T47D (cell line): ENCODE measurements around the gene CYTIP.

ENCODE experiments used
- DNase-seq, 2 experiments: peaks; one replicate each; pipeline versions ENCODE4 v3.0.0 to v3.0.0-alpha.2; 2011 to 2012; ENCODE audit warnings: low read depth in 1 of 2, low spot score in 1 of 2
- JUND ChIP-seq: IDR thresholded peaks from 2 replicates; pipeline ENCODE4 v1.6.1; 2012; ENCODE audit warnings: low read depth
- in situ Hi-C: cut with HindIII; loops from 2 replicates; pipeline ENCODE4 v1.10.0; 2016; ENCODE audit warnings: low sequenced_read_pairs, low pct_unique_long_range_greater_than_20kb

The CYTIP gene

DNA sequence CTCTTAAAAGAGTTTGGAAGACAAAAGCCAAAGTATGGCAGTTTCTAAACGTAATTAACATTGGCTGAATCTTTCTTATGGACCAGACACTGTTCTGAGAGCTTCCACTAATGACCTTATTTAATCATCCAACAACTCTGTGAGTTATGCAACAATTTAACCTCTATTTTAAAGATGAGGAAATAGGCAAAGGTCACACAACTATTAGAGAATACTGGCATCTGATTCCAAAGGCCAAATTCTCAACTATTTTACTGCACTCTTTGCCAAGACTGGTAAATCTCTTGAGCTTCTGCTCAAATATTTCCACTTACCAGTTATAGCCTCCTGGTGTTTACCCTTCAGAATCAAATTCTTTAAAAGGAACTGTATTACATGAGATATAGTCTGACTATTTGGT, 76.2 kb downstream of the CYTIP start:
- in situ Hi-C loops, result no loop called here
- no peak for TF ChIP-seq JUND
- no peak for DNase-seq
